PC-3 (cell line): ENCODE results near the gene DUXB.

Experiments used
- CTCF ChIP-seq: fragments of 300-600 bp; sonication (generic); conservative IDR thresholded peaks from 2 replicates; pipeline ENCODE4 v1.5.1; 2017; ENCODE audit warnings: antibody characterized with exemption, low read depth, mild to moderate bottlenecking, low read length
- EZH2 ChIP-seq: fragments of 300-600 bp; sonication (generic); IDR thresholded peaks from one replicate; pipeline ENCODE4 v1.6.1; 2017; ENCODE audit warnings: antibody characterized with exemption, mild to moderate bottlenecking, low read length; ENCODE audit not compliant: unreplicated experiment

- TF ChIP-seq CTCF (no peak), EZH2 (no peak)
These were observed 981 bp upstream of the DUXB start for GRCh38 chr16:75702242-75702641.
